ENCODE measurements around the gene PLK2. TPM values are rescaled to one million over a fixed set of nuclear protein-coding genes. Genes with fewer than 3 reads are reported as not detected.
A peak's percentile ranks its signal among the peaks of the same experiment; 100 is the strongest.

PLK2 gene
- total and polyA plus RNA-seq, 8 donors = 45.5 to 329 (median 254) TPM

DNA sequence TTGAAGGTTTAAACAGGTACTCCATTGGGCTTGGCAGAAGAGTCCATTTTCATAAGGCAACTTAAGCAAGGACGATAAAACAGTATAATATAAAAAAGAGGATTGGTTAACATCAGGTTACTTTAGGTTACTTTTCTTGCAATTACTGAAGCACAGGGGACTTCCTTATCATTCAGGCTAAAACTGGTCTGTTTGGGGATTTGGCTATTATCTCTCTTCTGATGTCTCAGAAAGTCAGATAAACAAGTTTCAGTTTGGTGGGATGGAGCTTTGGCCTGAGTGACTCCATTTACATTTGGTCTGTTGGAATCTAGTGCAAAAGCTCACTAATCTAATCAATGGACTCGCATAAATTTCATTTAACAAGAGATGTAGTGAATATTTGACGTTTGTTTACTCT is 39.3 kb upstream of the PLK2 start:
- Histone ChIP-seq H3K27ac (peak overlapping the region in 1 of 2 donors; percentile 79), H3K9me3 (no peaks in the 10 kb centered on the region), H3K36me3 (no peaks in the 10 kb centered on the region), H3K4me1 (peaks cover 0 to 28% of the 10 kb centered on the region in 2 donors), H3K4me3 (no peak overlapping the region), H3K27me3 (no peaks in the 10 kb centered on the region)
- intact Hi-C loops (cut with DNase I) = loop anchor here in 1 of 2 donors (5.0 kb wide), 1 partner anchor 353 kb away; no protein-coding TSS in a partner anchor
- TF ChIP-seq, protein P1, sequence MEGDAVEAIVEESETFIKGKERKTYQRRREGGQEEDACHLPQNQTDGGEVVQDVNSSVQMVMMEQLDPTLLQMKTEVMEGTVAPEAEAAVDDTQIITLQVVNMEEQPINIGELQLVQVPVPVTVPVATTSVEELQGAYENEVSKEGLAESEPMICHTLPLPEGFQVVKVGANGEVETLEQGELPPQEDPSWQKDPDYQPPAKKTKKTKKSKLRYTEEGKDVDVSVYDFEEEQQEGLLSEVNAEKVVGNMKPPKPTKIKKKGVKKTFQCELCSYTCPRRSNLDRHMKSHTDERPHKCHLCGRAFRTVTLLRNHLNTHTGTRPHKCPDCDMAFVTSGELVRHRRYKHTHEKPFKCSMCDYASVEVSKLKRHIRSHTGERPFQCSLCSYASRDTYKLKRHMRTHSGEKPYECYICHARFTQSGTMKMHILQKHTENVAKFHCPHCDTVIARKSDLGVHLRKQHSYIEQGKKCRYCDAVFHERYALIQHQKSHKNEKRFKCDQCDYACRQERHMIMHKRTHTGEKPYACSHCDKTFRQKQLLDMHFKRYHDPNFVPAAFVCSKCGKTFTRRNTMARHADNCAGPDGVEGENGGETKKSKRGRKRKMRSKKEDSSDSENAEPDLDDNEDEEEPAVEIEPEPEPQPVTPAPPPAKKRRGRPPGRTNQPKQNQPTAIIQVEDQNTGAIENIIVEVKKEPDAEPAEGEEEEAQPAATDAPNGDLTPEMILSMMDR (IDR thresholded peaks at IDR 0.05) = no peak
- ATAC-seq = no peak
- no peak for DNase-seq

DNA sequence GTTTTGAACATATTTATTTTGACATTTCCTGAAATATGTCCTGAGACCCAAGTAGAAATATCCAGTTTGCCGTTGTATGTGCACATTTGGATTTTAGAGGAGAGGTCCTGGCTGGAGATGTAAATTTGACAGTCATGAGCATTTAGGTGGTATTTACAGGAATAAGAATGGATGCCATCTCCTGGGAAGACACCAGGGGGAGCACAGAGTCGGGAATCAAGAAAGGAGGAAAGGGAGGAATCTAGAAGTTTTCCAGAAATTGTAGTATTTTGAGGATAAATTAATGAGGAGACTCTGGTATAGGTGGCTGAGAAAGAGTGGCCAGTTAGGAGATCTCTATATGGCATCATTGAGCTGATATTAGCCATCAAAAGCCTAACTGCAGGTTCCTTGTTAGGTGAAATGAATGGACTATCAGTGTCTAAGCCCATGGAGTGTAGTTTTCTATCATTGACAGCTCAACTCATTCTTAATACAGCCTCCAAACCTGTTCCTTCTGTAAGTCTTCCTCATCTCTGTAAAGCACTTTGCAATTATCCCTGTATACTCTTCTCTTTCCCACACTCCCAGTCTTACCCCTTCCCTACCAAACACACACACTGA is 38.6 kb upstream of the PLK2 start:
- peak overlapping the region in 1 of 2 donors; percentile 79 for H3K27ac ChIP-seq
- intact Hi-C loops (cut with DNase I) = loop anchor here in 1 of 2 donors (5.0 kb wide), 1 partner anchor 354 kb away; no protein-coding TSS in a partner anchor
- no peaks in the 10 kb centered on the region for H3K9me3 ChIP-seq
- ATAC-seq = peak; percentile 79
- DNase-seq = peak in 2 of 4 donors; percentile 42 to 58
- peaks cover 0 to 28% of the 10 kb centered on the region in 2 donors for H3K4me1 ChIP-seq
- H3K27me3 ChIP-seq = no peaks in the 10 kb centered on the region
- H3K4me3 ChIP-seq = no peak overlapping the region
- H3K36me3 ChIP-seq = no peaks in the 10 kb centered on the region
- TF ChIP-seq, protein P1 (IDR thresholded peaks at IDR 0.05) = peak; percentile 68

- Histone ChIP-seq H3K9me3 (no peaks in the 10 kb centered on the region), H3K27me3 (no peaks in the 10 kb centered on the region), H3K4me1 (peaks cover 0 to 28% of the 10 kb centered on the region in 2 donors), H3K4me3 (no peak overlapping the region), H3K27ac (no peak overlapping the region), H3K36me3 (no peaks in the 10 kb centered on the region)
- intact Hi-C loops (cut with DNase I) = loop anchor here in 1 of 2 donors (5.0 kb wide), 1 partner anchor 354 kb away; no protein-coding TSS in a partner anchor
- ATAC-seq (no peak), DNase-seq (no peak)
- TF ChIP-seq, protein P1 (IDR thresholded peaks at IDR 0.05) = no peak
Observed at GRCh38 chr5:58497921-58498320, 38.0 kb upstream of the PLK2 start.

DNA sequence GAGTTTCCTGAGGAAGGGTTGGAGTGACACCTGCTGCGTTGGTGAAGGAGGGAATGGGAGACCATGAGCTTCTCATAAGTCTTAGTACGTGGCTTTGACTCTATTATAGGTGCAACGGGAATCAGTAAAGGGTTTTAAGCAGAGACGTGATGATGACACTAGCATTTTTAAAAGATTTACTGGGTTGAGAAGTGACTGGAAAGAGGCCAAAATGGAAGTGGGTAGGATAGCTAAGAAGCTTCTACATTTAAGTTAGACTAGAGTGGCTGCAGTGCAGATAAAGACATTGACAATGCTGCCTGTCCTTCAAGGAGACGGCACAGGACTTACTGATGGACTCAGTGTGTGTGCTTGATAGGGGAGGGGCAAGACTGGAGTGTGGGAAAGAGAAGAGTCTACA is 37.5 kb upstream of the PLK2 start:
- intact Hi-C loops (cut with DNase I) = loop anchor here in 1 of 2 donors (5.0 kb wide), 1 partner anchor 355 kb away; no protein-coding TSS in a partner anchor
- H3K9me3 ChIP-seq = no peaks in the 10 kb centered on the region
- TF ChIP-seq, protein P1 (IDR thresholded peaks at IDR 0.05) = no peak

GRCh38 chr5:58496488-58496887 is 36.6 kb upstream of the PLK2 start:
- H3K4me1 ChIP-seq = peaks cover 0 to 28% of the 10 kb centered on the region in 2 donors
- intact Hi-C loops (cut with DNase I) = loop anchor here in 1 of 2 donors (5.0 kb wide), 1 partner anchor 356 kb away; no protein-coding TSS in a partner anchor
- H3K27ac ChIP-seq = no peak overlapping the region
- no peaks in the 10 kb centered on the region for H3K36me3 ChIP-seq
- DNase-seq (no peak), ATAC-seq (no peak)
- no peaks in the 10 kb centered on the region for H3K27me3 ChIP-seq
- H3K9me3 ChIP-seq = no peaks in the 10 kb centered on the region
- TF ChIP-seq, protein P1 (IDR thresholded peaks at IDR 0.05) = peak in 1 of 2 donors; percentile 18
- no peak overlapping the region for H3K4me3 ChIP-seq

More for the DNA sequence above, 37.5 kb upstream of the PLK2 start:
- ATAC-seq (no peak), DNase-seq (no peak)
- no peaks in the 10 kb centered on the region for H3K36me3 ChIP-seq
- peaks cover 0 to 28% of the 10 kb centered on the region in 2 donors for H3K4me1 ChIP-seq
- no peak overlapping the region for H3K27ac ChIP-seq
- H3K27me3 ChIP-seq = no peaks in the 10 kb centered on the region
- no peak overlapping the region for H3K4me3 ChIP-seq

All from left lung (tissue), 10 donors.